GM12801 (cell line): ENCODE measurements around the gene GJE1.

ENCODE experiments used
- CTCF ChIP-seq: IDR thresholded peaks from one replicate; pipeline ENCODE4 v1.5.1; 2011; ENCODE audit warnings: control low read depth; ENCODE audit not compliant: insufficient read length; ENCODE audit errors: extremely low read depth

The GJE1 gene

GRCh38 chr6:142172758-142173157 is 40.0 kb downstream of the GJE1 start:
- TF ChIP-seq CTCF = no peak

DNA sequence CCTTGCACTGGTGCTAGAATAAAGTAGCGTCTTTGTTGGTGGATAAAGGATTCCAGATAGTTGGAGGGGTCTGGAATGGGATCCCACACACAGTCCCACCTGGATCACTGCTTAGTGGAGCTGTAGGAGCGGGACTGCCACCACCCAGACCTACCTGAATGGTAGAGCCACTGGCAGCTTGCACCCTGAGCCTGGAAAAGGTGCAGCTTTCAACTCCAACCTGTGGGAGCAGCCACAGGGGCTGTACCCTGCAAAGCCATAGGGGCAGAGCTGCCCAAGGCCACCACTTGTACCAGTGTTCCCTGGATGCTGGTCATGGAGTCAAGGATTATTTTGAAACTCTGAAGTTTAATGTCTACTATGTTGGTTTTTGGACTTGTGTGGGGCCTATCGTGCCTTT is 41.3 kb downstream of the GJE1 start:
- no peak for TF ChIP-seq CTCF

DNA sequence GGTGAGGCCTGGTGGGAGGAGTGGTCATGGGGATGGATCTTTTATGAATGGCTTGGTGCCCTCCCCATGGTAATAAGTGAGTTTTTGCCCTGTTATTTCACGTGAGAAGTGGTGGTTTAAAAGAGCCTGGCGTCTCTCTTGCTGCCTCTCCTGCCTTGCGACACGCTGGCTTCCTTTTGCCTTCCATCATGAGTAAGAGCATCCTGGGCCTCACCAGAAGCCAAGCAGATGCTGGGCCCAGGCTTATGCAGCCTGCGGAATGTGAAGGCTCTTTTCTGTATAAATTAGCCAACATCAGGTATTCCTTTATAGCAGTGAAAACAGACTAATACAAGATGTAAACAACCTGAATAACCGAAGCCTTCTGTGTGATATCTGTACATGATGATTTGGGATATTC is 42.0 kb downstream of the GJE1 start:
- no peak for TF ChIP-seq CTCF

- no peak for TF ChIP-seq CTCF
These were observed 45.4 kb downstream of the GJE1 start for GRCh38 chr6:142178129-142178528.

- no peak for TF ChIP-seq CTCF
These were observed 49.3 kb downstream of the GJE1 start for GRCh38 chr6:142182004-142182403.

- TF ChIP-seq CTCF = no peak
These were observed 50.6 kb downstream of the GJE1 start for GRCh38 chr6:142183351-142183750.

DNA sequence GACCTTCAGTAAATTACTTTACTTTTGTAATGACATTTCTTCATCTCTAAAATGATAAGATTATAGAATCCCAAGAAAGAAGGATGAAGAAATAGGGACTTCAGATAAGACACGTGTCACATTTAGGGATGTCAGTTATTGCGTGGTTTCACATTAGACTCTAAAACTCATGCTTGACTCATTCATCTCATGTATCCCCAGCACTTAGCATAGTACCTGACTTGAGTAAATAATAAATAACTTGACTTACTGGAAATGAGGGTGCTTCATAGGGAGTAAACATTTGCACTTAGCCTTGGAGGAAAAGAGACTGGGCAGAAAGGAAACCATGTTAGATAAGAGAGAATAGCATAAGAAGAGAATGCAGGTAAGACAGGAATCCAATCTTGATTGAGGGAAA is 51.6 kb downstream of the GJE1 start:
- TF ChIP-seq CTCF = no peak
